ENCODE data around the gene ATXN7L1. TPM values are rescaled to one million over a fixed set of nuclear protein-coding genes. Genes with fewer than 3 reads are reported as not detected.

The ATXN7L1 gene
- total RNA-seq, 1 donor from 2014 or later: 16.2 TPM

DNA sequence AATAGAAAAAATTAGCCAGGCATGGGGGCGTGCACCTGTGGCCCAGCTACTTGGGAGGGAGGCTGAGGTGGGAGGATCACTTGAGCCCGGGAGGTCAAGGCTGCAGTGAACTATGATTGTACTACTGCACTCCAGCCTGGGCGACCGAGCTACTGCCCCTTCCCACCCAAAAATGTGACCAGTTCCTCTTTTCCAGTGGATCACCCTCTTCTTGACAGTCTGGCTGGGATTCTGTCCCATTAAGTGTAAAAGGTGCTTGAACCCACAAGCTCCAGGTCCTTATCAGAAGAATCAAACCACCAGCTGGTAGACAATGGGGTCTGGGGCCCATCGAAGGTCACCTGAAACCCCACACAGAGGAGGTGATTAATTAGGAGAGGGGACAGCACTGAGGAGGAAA, 14.1 kb downstream of the ATXN7L1 start:
- H3K36me3 ChIP-seq: no peaks in the 10 kb centered on the region
- no peak for DNase-seq (ENCODE audit: extremely low spot score in 2 of 2)
- intact Hi-C loops (cut with DNase I): no loop called here
- no peaks in the 10 kb centered on the region for H3K9me3 ChIP-seq
- H3K4me1 ChIP-seq: no peaks in the 10 kb centered on the region
- TF ChIP-seq POLR2A (IDR thresholded peaks at IDR 0.05) (no peak), POLR2AphosphoS5 (IDR thresholded peaks at IDR 0.05; ENCODE audit: insufficient read depth in 1 of 2, low read depth in 1 of 2) (no peak)
- TF ChIP-seq, protein P1, sequence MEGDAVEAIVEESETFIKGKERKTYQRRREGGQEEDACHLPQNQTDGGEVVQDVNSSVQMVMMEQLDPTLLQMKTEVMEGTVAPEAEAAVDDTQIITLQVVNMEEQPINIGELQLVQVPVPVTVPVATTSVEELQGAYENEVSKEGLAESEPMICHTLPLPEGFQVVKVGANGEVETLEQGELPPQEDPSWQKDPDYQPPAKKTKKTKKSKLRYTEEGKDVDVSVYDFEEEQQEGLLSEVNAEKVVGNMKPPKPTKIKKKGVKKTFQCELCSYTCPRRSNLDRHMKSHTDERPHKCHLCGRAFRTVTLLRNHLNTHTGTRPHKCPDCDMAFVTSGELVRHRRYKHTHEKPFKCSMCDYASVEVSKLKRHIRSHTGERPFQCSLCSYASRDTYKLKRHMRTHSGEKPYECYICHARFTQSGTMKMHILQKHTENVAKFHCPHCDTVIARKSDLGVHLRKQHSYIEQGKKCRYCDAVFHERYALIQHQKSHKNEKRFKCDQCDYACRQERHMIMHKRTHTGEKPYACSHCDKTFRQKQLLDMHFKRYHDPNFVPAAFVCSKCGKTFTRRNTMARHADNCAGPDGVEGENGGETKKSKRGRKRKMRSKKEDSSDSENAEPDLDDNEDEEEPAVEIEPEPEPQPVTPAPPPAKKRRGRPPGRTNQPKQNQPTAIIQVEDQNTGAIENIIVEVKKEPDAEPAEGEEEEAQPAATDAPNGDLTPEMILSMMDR (IDR thresholded peaks at IDR 0.05): no peak
- no peak overlapping the region for H3K27ac ChIP-seq
- H3K27me3 ChIP-seq: no peaks in the 10 kb centered on the region
- H3K4me3 ChIP-seq: no peak overlapping the region

DNA sequence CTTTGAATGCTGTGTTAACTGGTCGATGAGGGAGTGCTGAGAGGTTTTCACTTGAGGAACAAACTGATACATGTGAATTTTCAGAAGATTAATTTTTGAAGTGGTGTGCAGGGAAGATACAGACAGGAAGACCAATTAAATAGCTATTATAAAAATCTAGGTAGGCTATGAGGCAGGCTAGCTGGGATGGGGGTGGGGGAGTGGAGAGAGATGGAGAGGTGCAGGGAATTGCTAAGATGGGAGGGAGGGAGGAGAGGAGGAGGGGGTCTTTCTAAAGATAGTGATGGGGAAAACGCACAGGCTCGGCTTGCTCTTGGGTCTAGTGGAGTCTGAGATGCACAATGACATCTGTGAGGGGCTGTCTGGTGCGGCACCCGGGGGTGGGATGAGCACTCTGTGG, 15.2 kb downstream of the ATXN7L1 start:
- Histone ChIP-seq H3K27me3 (no peaks in the 10 kb centered on the region), H3K4me1 (no peaks in the 10 kb centered on the region), H3K27ac (no peak overlapping the region), H3K4me3 (no peak overlapping the region), H3K9me3 (no peaks in the 10 kb centered on the region), H3K36me3 (no peaks in the 10 kb centered on the region)
- no peak for DNase-seq (ENCODE audit: extremely low spot score in 2 of 2)
- intact Hi-C loops (cut with DNase I): no loop called here
- TF ChIP-seq POLR2A (IDR thresholded peaks at IDR 0.05) (no peak), POLR2AphosphoS5 (IDR thresholded peaks at IDR 0.05; ENCODE audit: insufficient read depth in 1 of 2, low read depth in 1 of 2) (no peak)
- TF ChIP-seq, protein P1 (IDR thresholded peaks at IDR 0.05): no peak

DNA sequence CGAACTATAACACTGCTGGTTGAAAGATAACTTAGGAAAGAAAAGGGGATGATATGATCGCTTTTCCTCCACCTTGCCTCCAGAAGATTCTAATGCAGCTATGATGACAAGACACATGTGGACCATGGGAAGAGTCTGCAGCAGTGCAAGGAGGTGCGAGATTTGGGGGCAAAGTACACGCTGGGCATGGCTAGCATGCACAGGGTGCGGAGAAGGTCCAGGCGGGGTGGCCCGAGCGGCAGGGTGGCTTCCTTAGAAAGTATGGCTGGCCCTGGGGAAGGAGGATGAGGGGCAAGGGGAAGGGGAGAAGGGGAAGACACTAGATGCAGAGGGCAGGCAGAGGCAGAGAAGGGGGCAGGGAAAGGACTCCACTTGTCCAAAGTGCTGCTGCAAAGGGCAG, 15.6 kb downstream of the ATXN7L1 start:
- H3K36me3 ChIP-seq: no peaks in the 10 kb centered on the region
- intact Hi-C loops (cut with DNase I): no loop called here
- TF ChIP-seq POLR2A (IDR thresholded peaks at IDR 0.05): no peak
- TF ChIP-seq, protein P1 (IDR thresholded peaks at IDR 0.05): no peak
- no peak for TF ChIP-seq POLR2AphosphoS5 (IDR thresholded peaks at IDR 0.05; ENCODE audit: insufficient read depth in 1 of 2, low read depth in 1 of 2)
- no peaks in the 10 kb centered on the region for H3K4me1 ChIP-seq
- no peak overlapping the region for H3K4me3 ChIP-seq
- no peaks in the 10 kb centered on the region for H3K9me3 ChIP-seq
- H3K27ac ChIP-seq: no peak overlapping the region
- no peak for DNase-seq (ENCODE audit: extremely low spot score in 2 of 2)
- H3K27me3 ChIP-seq: no peaks in the 10 kb centered on the region

DNA sequence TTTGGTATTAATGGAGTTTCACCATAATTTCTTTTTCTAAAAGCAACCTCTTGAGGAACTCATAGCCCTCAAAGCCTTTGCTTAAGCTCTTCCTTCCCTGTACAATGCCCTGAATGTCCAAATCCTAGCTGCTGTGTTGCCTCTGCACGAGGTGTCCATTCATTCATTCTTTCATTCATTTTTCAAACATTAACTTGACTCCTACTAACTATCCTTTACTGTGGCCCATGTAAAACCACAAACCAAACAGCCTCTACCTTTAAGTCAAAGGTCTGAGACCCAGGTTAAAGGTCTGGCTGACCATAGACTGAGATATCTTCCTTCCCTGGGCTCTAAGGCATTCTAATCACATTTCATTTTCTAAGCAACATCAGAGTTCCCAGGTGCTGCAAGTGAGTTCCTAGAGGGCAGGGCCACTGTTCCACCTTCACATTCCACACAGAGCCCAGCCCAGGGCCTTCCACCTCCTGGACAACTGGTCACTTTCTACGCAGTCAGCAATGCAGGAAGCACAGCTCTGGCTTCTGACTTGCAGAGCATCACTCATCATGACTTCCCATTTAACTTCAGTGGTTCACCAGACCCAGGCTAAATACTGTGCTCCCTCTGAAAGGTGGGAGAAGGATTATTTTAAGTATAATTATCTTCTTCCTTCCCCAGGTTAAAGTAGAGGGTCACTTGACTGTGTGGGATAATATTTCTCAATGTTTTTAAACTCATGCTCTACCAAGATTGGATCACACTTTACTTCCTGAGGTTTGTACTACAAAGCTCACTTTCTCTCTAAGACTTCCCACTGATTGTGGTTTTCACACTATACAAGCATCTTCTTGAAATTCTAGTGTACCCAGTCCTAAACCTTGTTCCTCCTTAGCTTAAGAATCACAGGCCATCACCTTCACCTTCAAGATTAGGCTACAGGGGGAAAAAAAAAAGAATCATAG, 19.1 kb downstream of the ATXN7L1 start:
- intact Hi-C loops (cut with DNase I): no loop called here
- peaks cover 13% of the 10 kb centered on the region for H3K4me1 ChIP-seq
- no peak overlapping the region for H3K4me3 ChIP-seq
- H3K9me3 ChIP-seq: no peaks in the 10 kb centered on the region
- H3K27me3 ChIP-seq: no peaks in the 10 kb centered on the region
- no peak for DNase-seq (ENCODE audit: extremely low spot score in 2 of 2)
- TF ChIP-seq POLR2AphosphoS5 (IDR thresholded peaks at IDR 0.05; ENCODE audit: insufficient read depth in 1 of 2, low read depth in 1 of 2) (no peak), POLR2A (IDR thresholded peaks at IDR 0.05) (no peak)
- TF ChIP-seq, protein P1 (IDR thresholded peaks at IDR 0.05): no peak
- H3K36me3 ChIP-seq: no peaks in the 10 kb centered on the region
- H3K27ac ChIP-seq: no peak overlapping the region

DNA sequence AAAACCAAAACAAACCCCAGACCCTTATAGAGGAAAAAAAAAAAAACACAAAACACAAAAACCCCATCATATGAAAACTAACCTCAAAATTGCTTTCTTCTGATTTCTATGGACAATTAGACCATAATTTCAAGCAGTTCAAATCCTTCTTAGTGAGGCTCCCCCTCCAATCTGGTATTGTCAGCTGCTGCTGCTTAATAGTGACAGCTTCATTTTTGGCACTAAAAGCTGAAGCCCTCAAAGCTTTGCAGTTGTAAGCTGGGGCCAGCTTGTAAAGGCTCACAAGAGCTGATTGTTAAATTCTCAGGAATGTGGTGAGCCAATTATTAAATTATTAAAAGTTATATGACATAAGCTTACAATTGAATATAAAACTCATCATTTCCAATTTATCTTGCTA, 21.9 kb downstream of the ATXN7L1 start:
- DNase-seq (ENCODE audit: extremely low spot score in 2 of 2): no peak
- no peak overlapping the region for H3K4me3 ChIP-seq
- no peaks in the 10 kb centered on the region for H3K27me3 ChIP-seq
- peak overlapping the region; percentile 73 for H3K27ac ChIP-seq
- no peak for TF ChIP-seq POLR2AphosphoS5 (IDR thresholded peaks at IDR 0.05; ENCODE audit: insufficient read depth in 1 of 2, low read depth in 1 of 2)
- no peak for TF ChIP-seq POLR2A (IDR thresholded peaks at IDR 0.05)
- TF ChIP-seq, protein P1 (IDR thresholded peaks at IDR 0.05): no peak
- H3K9me3 ChIP-seq: no peaks in the 10 kb centered on the region
- intact Hi-C loops (cut with DNase I): no loop called here
- H3K36me3 ChIP-seq: no peaks in the 10 kb centered on the region
- peaks cover 20% of the 10 kb centered on the region for H3K4me1 ChIP-seq
